ENCODE measurements around the gene GABBR1.

The GABBR1 gene

GRCh38 chr6:29510202-29510601 lies 122.8 kb downstream of the GABBR1 start:
- DNase-seq (ENCODE audit: low read depth), result no peak
- no peak overlapping the region for H3K4me3 ChIP-seq (ENCODE audit: low read depth, low read length)
- no peak for TF ChIP-seq CTCF (IDR thresholded peaks at IDR 0.05; ENCODE audit: low read depth, low read length, missing control alignments)
- in situ Hi-C loops (cut with HindIII; ENCODE audit: low sequenced_read_pairs), result no loop called here
